Esophagus squamous epithelium (tissue), 4 donors: Measurements from ENCODE around the gene KCNH1.

Experiments
- POLR2A ChIP-seq, 4 donors: fragments of 450-650 bp; IDR thresholded peaks; one replicate each; pipeline ENCODE4 v1.6.1; 2017; ENCODE audit warnings: antibody characterized with exemption in 4 of 4, mild to moderate bottlenecking in 4 of 4, moderate library complexity in 3 of 4
- TF ChIP-seq, protein P1 (sequence below), 6 experiments: fragments of 450-650 bp in 4 of 6; fragments of 200-600 bp in 2 of 6; sonication (generic) in 2 of 6; IDR thresholded peaks; one replicate each; pipeline ENCODE4 v1.5.1; 2016 to 2019; ENCODE audit warnings: antibody characterized with exemption in 6 of 6, mild to moderate bottlenecking in 4 of 6, moderate library complexity in 4 of 6

DNA sequence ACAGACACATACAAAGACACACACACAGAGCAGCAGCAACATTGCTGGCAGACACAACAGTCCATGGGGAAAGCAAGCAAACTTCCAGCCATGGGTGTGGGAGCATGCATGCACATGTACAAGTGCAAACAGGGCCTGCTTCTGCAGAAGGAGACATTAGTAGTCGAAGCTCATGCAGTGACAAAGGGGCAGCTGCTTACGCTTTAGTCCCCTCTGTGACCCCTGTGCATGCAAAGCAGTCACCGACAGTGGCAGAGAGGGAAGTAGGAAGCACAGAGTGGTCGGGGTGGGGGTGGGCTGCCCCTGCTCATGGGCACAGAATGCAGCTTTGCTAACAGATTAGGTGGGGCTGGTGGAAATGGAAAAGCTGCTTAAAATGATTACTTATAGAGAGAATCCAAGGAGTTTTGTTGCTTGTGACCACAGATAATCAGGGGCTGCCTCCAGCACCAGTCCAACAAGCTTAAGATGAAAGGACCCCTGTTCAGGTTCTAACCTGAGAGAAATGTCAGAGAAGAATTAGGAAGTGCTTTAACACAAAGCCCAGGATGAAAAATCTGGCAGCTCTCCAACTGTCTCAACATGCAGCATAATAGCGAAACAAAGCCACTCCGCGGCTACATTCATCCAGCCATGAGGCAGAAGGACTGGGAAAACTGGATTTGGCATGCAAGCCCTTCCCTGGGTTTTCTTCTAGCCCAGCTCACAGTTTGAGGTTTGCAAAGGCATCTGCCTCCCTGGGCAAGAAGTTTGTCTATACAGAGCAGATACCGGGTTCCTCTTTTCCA, 378.9 kb downstream of the KCNH1 start:
- TF ChIP-seq POLR2A (IDR thresholded peaks at IDR 0.05) = no peak
- TF ChIP-seq, protein P1, sequence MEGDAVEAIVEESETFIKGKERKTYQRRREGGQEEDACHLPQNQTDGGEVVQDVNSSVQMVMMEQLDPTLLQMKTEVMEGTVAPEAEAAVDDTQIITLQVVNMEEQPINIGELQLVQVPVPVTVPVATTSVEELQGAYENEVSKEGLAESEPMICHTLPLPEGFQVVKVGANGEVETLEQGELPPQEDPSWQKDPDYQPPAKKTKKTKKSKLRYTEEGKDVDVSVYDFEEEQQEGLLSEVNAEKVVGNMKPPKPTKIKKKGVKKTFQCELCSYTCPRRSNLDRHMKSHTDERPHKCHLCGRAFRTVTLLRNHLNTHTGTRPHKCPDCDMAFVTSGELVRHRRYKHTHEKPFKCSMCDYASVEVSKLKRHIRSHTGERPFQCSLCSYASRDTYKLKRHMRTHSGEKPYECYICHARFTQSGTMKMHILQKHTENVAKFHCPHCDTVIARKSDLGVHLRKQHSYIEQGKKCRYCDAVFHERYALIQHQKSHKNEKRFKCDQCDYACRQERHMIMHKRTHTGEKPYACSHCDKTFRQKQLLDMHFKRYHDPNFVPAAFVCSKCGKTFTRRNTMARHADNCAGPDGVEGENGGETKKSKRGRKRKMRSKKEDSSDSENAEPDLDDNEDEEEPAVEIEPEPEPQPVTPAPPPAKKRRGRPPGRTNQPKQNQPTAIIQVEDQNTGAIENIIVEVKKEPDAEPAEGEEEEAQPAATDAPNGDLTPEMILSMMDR (IDR thresholded peaks at IDR 0.05) = no peak
